Measurements from ENCODE around the gene SREBF1.

- no peak for TF ChIP-seq CTBP1 (IDR thresholded peaks at IDR 0.05; ENCODE audit: borderline replicate concordance)
- no peak for TF ChIP-seq FOXA1 (IDR thresholded peaks at IDR 0.05)
- TF ChIP-seq, protein P1, sequence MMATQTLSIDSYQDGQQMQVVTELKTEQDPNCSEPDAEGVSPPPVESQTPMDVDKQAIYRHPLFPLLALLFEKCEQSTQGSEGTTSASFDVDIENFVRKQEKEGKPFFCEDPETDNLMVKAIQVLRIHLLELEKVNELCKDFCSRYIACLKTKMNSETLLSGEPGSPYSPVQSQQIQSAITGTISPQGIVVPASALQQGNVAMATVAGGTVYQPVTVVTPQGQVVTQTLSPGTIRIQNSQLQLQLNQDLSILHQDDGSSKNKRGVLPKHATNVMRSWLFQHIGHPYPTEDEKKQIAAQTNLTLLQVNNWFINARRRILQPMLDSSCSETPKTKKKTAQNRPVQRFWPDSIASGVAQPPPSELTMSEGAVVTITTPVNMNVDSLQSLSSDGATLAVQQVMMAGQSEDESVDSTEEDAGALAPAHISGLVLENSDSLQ (IDR thresholded peaks at IDR 0.05), result no peak
- no peak for TF ChIP-seq BHLHE40 (IDR thresholded peaks at IDR 0.05; ENCODE audit: borderline replicate concordance)
- TF ChIP-seq ELF4 (IDR thresholded peaks at IDR 0.05), result no peak
- no peak for TF ChIP-seq NFRKB (IDR thresholded peaks at IDR 0.05)
- TF ChIP-seq SUZ12 (IDR thresholded peaks at IDR 0.05), result no peak
- TF ChIP-seq TARDBP (IDR thresholded peaks at IDR 0.05), result no peak
- TF ChIP-seq HDGF (IDR thresholded peaks at IDR 0.05; ENCODE audit: borderline replicate concordance), result no peak
- no peak for TF ChIP-seq FOXK2 (IDR thresholded peaks at IDR 0.05)
- no peak for TF ChIP-seq ZNF384 (IDR thresholded peaks at IDR 0.05)
- no peak for TF ChIP-seq ARNT (IDR thresholded peaks at IDR 0.05)
- no peak for TF ChIP-seq FOXM1 (IDR thresholded peaks at IDR 0.05; ENCODE audit: borderline replicate concordance)
- TF ChIP-seq SP1 (IDR thresholded peaks at IDR 0.05), result no peak
Observed at GRCh38 chr17:17855976-17856375, 19.2 kb upstream of the SREBF1 start.
